Measurements from ENCODE around the gene CALHM5. TPM values are rescaled to one million over a fixed set of nuclear protein-coding genes. Genes with fewer than 3 reads are reported as not detected.

CALHM5 gene
- total and polyA plus RNA-seq, 9 donors: 0.20 to 3.2 (median 0.70) TPM

- peaks cover 2% of the 10 kb centered on the region for H3K4me1 ChIP-seq (ENCODE audit: insufficient read depth)
- no peaks in the 10 kb centered on the region for H3K36me3 ChIP-seq
- intact Hi-C loops (cut with DNase I): loop anchor here in 2 of 4 donors (10.0 kb wide), 2 partner anchors 257 to 267 kb away; partner anchors contain the start of gene TSPYL1 (in 1 of the 2)
- no peak overlapping the region for H3K4me3 ChIP-seq
- 86 to 87% (median 86%) methylated on average over 12 of the region's 12 CpGs for WGBS, 3 donors
- H3K9me3 ChIP-seq: no peaks in the 10 kb centered on the region
- no peak for TF ChIP-seq POLR2A (IDR thresholded peaks at IDR 0.05)
- peak; percentile 23 to 71 (median 55) for TF ChIP-seq CTCF (IDR thresholded peaks at IDR 0.05)
- TF ChIP-seq EP300 (IDR thresholded peaks at IDR 0.05): no peak
- H3K27ac ChIP-seq: no peak overlapping the region
- no peaks in the 10 kb centered on the region for H3K27me3 ChIP-seq
- DNase-seq: peak; percentile 25 to 64 (median 36)
These were observed 20.5 kb downstream of the CALHM5 start for GRCh38 chr6:116531675-116532570.

DNA sequence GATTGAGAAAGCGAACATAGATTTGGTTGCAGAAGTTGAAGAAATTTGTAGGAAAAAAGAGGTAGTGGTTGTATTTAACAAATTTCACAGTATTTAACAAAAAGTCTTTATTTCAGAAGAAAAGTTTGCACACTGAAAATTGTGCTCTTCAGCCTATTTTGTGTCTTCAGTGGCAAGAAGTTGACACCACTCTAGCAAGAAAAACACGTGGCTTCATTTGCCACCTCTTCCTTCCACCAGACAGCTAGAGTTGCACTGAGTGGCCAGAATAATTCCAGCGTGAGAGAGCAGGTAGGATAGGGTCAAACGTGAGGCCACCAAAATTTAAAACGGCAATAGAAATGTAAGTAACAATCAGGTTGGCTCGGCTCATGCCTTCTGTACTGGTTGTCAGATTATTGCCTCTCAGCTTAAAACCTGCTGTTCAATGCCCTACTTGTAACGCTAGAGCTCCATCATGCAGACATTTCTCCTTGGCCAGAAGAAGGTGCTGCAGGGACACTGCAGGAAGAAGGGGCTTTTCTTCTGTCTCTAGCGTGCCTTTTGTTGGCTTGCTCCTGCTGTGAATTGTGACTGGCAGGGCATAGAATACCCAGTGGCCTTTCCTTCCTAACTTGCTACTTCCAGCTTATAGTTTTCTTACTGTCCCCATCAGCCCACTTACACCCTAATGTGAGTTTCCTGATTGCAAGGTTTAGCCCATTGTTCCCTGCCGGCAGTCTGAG, 22.0 kb downstream of the CALHM5 start:
- DNase-seq: no peak
- Histone ChIP-seq H3K4me1 (ENCODE audit: insufficient read depth) (peaks cover 2% of the 10 kb centered on the region), H3K4me3 (no peak overlapping the region), H3K27me3 (no peaks in the 10 kb centered on the region), H3K27ac (no peak overlapping the region), H3K36me3 (no peaks in the 10 kb centered on the region), H3K9me3 (no peaks in the 10 kb centered on the region)
- intact Hi-C loops (cut with DNase I): loop anchor here in 2 of 4 donors (10.0 kb wide), 2 partner anchors 259 to 269 kb away; partner anchors contain the start of gene TSPYL1 (in 1 of the 2)
- 66 to 80% (median 71%) methylated on average over 9 of the region's 9 CpGs for WGBS, 3 donors
- TF ChIP-seq EP300 (IDR thresholded peaks at IDR 0.05): no peak
- TF ChIP-seq CTCF (IDR thresholded peaks at IDR 0.05): no peak
- TF ChIP-seq POLR2A (IDR thresholded peaks at IDR 0.05): no peak

GRCh38 chr6:116535109-116535508, 23.7 kb downstream of the CALHM5 start:
- TF ChIP-seq POLR2A (IDR thresholded peaks at IDR 0.05): no peak
- no peak for TF ChIP-seq EP300 (IDR thresholded peaks at IDR 0.05)
- no peak for TF ChIP-seq CTCF (IDR thresholded peaks at IDR 0.05)
- DNase-seq: no peak
- H3K9me3 ChIP-seq: no peaks in the 10 kb centered on the region
- no peak overlapping the region for H3K4me3 ChIP-seq
- H3K27me3 ChIP-seq: no peaks in the 10 kb centered on the region
- H3K36me3 ChIP-seq: no peaks in the 10 kb centered on the region
- H3K27ac ChIP-seq: no peak overlapping the region
- no peaks in the 10 kb centered on the region for H3K4me1 ChIP-seq (ENCODE audit: insufficient read depth)
- intact Hi-C loops (cut with DNase I): loop anchor here in 2 of 4 donors (10.0 kb wide), 2 partner anchors 260 to 270 kb away; partner anchors contain the start of gene TSPYL1 (in 1 of the 2)

GRCh38 chr6:116536216-116536621, 24.8 kb downstream of the CALHM5 start:
- Histone ChIP-seq H3K4me1 (ENCODE audit: insufficient read depth) (no peaks in the 10 kb centered on the region), H3K27ac (no peak overlapping the region), H3K27me3 (no peaks in the 10 kb centered on the region), H3K9me3 (no peaks in the 10 kb centered on the region), H3K36me3 (no peaks in the 10 kb centered on the region), H3K4me3 (no peak overlapping the region)
- WGBS, 3 donors: 11 to 14% (median 11%) methylated on average over 4 of the region's 4 CpGs
- TF ChIP-seq EP300 (IDR thresholded peaks at IDR 0.05) (no peak), CTCF (IDR thresholded peaks at IDR 0.05) (peak in 2 of 3 donors; percentile 19 to 25)
- no peak for DNase-seq
- intact Hi-C loops (cut with DNase I): loop anchor here in 2 of 4 donors (10.0 kb wide), 2 partner anchors 261 to 271 kb away; partner anchors contain the start of gene TSPYL1 (in 1 of the 2)
